ENCODE measurements around the gene DCBLD1.

Gene DCBLD1

GRCh38 chr6:117531809-117532725, 49.6 kb downstream of the DCBLD1 start:
- DNase-seq = no peak

- no peak for DNase-seq
These were observed 51.3 kb downstream of the DCBLD1 start for GRCh38 chr6:117533775-117534174.

GRCh38 chr6:117534974-117535373, 52.5 kb downstream of the DCBLD1 start:
- DNase-seq = no peak

GRCh38 chr6:117536317-117536716, 53.8 kb downstream of the DCBLD1 start:
- DNase-seq = no peak

- no peak for DNase-seq
These were observed 56.1 kb downstream of the DCBLD1 start for GRCh38 chr6:117538615-117539014.

GRCh38 chr6:117540670-117541069, 58.2 kb downstream of the DCBLD1 start:
- DNase-seq = no peak

- no peak for DNase-seq
These were observed 60.0 kb downstream of the DCBLD1 start for GRCh38 chr6:117542493-117542892.

- DNase-seq = no peak
These were observed 62.2 kb downstream of the DCBLD1 start for GRCh38 chr6:117544716-117545115.

- DNase-seq = peak; percentile 14
These were observed 62.7 kb downstream of the DCBLD1 start for GRCh38 chr6:117545161-117545595.

- no peak for DNase-seq
These were observed 64.2 kb downstream of the DCBLD1 start for GRCh38 chr6:117546674-117547073.

GRCh38 chr6:117547688-117548621, 65.5 kb downstream of the DCBLD1 start:
- peak; percentile 58 for DNase-seq

- no peak for DNase-seq
These were observed 66.4 kb downstream of the DCBLD1 start for GRCh38 chr6:117548797-117549301.

GRCh38 chr6:117549611-117550010, 67.1 kb downstream of the DCBLD1 start:
- DNase-seq = no peak

- no peak for DNase-seq
These were observed 67.7 kb downstream of the DCBLD1 start for GRCh38 chr6:117550078-117550600.

GRCh38 chr6:117550618-117551242, 68.3 kb downstream of the DCBLD1 start:
- DNase-seq = no peak

- no peak for DNase-seq
These were observed 70.1 kb downstream of the DCBLD1 start for GRCh38 chr6:117552618-117553017.

GRCh38 chr6:117553142-117553541, 70.7 kb downstream of the DCBLD1 start:
- DNase-seq = no peak

GRCh38 chr6:117555262-117555849, 72.9 kb downstream of the DCBLD1 start:
- DNase-seq = no peak

- DNase-seq = no peak
These were observed 73.5 kb downstream of the DCBLD1 start for GRCh38 chr6:117555882-117556498.

- DNase-seq = no peak
These were observed 75.5 kb downstream of the DCBLD1 start for GRCh38 chr6:117557951-117558350.

- no peak for DNase-seq
These were observed 76.3 kb downstream of the DCBLD1 start for GRCh38 chr6:117558818-117559217.

- no peak for DNase-seq
These were observed 76.8 kb downstream of the DCBLD1 start for GRCh38 chr6:117559299-117559698.

Data from DMS153 (cell line).